ENCODE data around the gene ADGRF4.
A peak's percentile ranks its signal among the peaks of the same experiment; 100 is the strongest.

ADGRF4 gene, protein sequence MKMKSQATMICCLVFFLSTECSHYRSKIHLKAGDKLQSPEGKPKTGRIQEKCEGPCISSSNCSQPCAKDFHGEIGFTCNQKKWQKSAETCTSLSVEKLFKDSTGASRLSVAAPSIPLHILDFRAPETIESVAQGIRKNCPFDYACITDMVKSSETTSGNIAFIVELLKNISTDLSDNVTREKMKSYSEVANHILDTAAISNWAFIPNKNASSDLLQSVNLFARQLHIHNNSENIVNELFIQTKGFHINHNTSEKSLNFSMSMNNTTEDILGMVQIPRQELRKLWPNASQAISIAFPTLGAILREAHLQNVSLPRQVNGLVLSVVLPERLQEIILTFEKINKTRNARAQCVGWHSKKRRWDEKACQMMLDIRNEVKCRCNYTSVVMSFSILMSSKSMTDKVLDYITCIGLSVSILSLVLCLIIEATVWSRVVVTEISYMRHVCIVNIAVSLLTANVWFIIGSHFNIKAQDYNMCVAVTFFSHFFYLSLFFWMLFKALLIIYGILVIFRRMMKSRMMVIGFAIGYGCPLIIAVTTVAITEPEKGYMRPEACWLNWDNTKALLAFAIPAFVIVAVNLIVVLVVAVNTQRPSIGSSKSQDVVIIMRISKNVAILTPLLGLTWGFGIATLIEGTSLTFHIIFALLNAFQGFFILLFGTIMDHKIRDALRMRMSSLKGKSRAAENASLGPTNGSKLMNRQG

DNA sequence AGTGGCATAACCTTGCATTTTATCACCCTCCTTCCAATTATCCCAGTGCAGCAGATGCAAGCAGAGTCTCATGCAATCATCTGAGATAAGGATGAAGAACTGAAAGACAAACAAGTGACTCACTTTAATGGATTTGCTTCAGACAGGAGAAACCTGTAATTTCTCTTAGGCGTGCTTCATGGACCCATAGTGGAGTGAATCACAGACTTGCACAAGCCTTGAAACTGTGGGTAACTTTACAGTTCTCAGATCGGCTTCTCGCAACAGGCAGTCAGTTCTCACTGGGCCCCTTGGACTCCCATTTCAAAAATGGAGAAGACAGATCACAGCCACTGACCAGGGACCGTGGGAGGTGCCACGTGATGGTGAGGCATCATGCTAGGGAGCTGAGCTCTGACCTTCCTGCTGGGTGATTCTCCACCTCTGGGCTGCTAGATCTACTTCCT is at the start of gene ADGRF4:
TSS of gene ADGRF4 (plus strand) at position 239 of the 446 bp plus-strand sequence. CDS start 8,666 bp downstream, outside the sequence.
- H3K27ac ChIP-seq: peak within 1 kb of the TSS; percentile 99
- peak; percentile 99 for DNase-seq (ENCODE audit: low read depth, low spot score)

DNA sequence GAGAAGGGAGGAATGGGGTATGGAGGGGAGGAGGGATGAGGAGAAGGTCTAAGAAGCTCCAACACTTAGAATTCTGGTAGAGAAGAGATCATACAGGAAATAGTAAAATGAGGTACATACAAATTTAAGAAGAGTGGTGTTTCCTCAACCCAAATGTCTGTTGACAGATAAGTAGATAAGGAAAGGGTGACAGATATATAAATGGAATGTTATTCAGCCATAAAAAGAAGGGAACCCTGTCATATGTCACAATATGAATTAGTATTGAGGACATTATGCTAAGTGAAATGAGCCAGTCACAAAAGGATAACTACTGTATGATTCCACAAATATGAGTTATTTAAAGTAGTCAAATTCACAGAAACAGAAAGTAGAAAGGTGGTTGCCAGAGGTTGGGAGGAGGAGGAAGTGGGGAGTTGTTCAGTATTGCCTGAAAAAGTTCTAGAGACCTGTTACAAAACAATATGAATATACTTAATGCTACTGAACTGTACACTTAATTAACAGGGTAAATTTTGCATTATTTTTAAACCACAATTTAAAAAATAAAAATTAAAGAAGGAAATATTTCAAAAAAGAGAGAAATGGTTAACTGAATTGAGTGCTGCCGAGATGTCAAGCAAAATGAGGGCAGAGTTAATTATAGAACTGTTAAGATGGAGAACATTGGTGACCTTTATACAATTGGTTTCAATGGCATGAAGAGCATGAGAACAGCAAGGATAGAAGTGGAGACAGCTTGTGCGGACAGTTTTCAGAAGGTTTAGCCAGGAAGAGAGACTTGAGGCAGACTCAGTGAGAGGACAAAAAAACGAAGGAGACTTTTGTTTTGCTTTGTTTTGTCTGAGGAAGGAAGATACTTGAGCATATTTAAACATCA is 47.6 kb upstream of the ADGRF4 start:
- DNase-seq (ENCODE audit: low read depth, low spot score): no peak
- H3K27ac ChIP-seq: peak overlapping the region; percentile 82

DNA sequence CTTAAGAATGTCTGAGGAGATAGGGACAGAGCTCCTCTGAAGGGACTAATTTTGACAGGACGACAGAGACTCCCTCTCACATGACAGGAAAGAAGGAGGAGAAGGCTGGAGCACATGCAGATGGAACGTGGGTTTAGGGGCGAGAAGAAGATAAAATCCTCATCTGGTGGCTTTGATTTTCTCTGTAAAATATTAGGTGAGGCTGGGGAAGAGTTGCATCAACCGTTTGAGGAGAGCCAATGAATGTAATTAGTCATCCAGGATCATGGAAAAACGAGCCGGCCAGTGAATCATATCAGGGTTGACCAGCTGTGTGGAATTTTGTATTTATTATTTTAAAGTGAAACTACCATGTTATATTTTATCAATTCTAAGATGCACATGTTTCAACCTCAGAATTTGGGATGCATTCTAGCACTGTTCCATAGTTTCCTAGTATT is 46.9 kb upstream of the ADGRF4 start:
- H3K27ac ChIP-seq: peak overlapping the region; percentile 82
- no peak for DNase-seq (ENCODE audit: low read depth, low spot score)

DNA sequence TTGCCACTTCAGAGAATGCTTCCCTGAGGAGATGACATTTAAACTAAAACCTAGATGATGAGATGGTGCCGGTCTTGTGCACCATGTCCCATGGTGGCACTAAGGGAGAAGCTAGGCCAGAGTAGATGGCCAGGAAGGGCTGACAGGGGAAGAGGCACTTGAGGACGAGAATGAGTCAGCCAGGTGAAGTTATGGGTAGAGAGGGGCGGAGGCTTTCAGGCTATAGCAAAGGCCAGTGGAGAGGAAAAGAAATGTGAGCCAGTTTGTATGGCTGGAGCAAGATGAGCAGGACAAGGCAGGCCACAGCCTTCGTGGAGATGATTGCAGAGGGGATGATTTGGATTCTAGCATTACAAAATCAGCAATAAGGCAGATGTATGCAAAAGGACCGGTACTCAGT is 44.7 kb upstream of the ADGRF4 start:
- peak overlapping the region; percentile 60 for H3K27ac ChIP-seq
- DNase-seq (ENCODE audit: low read depth, low spot score): no peak

DNA sequence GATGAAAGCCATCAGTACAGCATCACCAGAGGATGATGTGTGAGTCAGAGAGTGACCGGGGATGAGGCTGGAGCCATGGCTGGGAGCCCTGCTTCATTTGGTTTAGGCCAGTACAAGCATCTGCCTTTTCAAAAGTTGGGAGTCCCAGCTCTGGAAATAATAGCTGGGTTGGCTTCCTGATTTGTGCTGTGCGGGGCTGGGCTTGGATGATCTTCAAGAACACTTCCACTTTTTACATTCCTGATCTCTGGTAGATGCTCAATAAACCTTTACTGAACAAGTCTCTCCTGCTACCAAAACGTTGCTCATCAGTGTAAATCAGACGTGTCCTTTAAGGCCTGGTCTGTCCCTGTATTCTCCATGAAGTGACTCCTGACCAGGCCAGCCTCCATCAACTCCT is 44.1 kb upstream of the ADGRF4 start:
- DNase-seq (ENCODE audit: low read depth, low spot score): no peak
- peak overlapping the region; percentile 60 for H3K27ac ChIP-seq

DNA sequence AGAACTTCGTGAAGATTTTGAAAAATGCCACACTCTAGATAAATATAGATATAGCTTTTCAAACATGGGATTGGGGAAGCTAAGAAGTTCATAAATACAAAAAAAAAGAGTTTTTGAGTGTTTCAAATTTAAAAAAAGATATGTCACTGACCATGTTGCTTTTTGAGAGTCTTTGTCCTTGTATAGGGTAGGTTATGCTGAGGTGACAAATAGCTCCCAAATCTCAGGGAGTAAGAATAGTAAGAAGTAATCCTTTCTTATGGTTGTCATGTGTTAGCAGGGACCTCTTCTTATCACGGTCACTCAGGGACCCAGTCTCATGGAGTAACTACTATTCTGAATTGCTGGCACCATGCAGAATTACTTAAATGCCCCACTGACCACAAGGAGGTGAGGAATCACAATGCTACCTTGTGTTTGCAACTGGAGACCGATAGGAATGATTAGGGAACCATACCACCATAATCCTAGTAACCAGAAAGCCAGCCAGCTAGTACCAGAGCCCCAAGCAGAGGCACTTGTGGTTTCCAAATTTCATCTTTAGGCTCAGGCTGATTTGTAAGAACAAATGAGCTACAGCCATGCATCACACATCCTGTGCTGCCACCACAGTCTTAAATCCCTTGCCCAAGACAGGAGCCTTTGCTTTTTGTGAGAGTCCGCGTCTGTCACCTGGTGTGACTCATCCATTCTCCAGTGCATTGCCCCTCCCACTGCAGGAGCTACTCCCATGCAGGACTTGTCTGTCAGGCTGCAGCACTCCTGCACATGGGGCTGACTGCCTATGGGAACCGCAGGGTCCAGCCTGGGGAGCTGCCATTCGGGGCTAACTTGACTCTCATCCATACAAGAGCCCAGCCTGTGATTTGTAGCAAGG is 42.4 kb upstream of the ADGRF4 start:
- peak overlapping the region; percentile 30 for H3K27ac ChIP-seq
- peak; percentile 83 for DNase-seq (ENCODE audit: low read depth, low spot score)

DNA sequence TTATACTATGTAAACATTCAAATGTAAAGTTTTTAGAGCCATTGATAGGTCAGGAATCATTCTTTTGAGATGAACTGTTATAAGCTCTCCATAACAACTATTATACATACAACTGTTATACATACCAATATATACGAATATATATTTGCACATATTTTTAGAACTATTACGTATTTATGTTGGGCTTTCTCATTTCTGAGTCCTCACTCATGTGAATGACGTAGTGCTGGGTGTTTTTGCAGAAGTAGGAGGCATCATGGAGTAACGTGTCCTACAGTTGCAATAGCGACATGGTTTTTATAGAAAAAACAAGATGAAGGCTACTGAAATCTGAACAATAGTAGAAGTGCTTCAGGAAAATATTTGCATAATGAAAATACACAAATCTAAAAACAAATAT is 36.4 kb upstream of the ADGRF4 start:
- H3K27ac ChIP-seq: no peak overlapping the region
- no peak for DNase-seq (ENCODE audit: low read depth, low spot score)

DNA sequence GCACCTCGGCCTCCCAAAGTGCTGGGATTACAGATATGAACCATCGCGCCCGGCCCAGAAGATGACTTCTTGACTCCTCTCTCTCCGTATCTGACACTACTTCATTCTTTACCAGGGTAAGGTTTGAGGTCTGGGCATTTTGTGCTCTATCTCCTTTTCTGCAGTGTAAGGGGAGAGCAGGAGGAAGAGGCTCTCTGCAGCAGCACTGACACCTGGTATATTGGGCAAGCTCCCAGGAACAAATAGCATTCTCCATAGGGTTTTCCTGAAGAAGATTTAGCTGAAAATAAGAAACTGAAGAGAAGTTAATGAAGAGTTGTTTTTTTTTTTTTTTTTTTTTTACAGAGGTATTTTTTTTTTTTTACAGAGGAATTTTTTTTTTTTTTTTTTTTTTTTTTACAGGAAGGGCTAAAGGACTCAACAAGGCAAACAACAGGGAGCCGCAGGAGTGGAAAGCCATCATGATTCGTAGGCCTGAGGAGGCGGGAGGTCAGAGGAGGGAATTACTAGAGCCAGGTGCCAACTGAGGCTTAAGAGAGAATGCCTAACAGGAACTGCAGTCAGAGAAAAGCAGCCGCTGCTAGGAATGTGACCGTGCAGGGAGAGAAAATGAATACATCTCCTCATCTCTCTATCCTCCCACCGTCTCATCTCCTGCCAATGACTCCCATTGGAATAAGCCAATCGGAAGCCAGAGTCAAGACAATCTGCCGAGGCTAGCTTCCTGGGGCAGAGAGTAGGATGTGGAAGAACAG is 34.7 kb upstream of the ADGRF4 start:
- DNase-seq (ENCODE audit: low read depth, low spot score): no peak
- H3K27ac ChIP-seq: peak overlapping the region; percentile 58

DNA sequence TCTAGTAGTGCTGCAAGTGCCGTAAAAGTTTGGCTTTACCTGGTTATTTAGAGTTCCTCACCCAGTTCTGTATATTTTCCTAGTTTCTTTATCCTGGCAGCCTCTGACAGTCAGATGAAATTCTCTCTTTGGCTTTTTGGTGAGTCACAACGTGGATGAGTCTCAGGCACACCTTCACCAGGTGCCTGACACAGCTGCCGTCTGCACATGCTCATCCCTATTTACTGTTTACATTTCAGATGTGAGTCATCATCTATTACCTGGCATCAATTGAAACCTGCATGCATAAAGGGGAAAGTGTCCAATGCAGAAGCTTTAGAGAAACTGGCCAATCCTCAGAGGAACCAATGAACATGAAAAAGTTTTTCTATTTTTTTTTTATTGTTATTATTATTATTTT is 33.3 kb upstream of the ADGRF4 start:
- peak; percentile 96 for DNase-seq (ENCODE audit: low read depth, low spot score)
- peak overlapping the region; percentile 58 for H3K27ac ChIP-seq

DNA sequence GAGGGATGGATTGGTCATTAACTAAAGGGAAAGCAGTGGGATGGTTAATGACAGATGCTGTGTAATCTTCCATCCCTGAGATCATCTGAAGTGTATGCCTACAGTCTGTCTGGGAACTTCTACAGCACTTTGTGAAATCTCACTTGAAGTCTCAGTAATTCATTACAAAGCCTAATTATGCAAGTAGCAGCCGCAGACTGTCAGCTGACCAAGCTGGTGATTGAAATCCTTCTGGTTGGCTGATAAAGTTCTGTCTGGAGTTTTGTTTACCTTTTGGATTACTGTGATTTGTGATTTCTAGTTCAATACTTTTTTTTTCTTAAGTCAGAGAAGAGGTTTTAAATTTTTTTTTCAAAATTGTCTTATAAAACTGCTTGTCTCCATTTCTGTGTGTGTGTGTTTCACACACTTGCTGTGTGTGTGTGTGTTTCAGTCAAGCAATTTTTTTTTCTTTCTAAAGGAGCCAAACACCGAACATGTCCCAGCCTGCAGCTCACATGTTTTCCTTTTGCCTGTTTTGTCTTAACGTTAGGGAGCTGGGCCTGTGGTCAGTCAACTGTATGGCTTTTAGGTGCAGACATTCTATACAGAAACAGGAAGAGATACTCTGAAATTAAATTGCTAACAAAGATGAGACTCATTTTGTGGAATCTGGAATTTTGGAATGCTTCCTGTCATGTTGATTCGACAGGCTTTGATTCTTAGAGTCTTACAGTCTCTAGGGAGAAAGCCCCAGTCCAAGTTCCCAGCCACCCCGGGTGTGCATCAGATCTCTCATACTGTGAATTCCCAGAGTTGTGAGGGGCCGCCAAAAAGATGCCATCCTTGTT is 28.5 kb upstream of the ADGRF4 start:
- peak overlapping the region; percentile 86 for H3K27ac ChIP-seq
- peak; percentile 89 for DNase-seq (ENCODE audit: low read depth, low spot score)

DNA sequence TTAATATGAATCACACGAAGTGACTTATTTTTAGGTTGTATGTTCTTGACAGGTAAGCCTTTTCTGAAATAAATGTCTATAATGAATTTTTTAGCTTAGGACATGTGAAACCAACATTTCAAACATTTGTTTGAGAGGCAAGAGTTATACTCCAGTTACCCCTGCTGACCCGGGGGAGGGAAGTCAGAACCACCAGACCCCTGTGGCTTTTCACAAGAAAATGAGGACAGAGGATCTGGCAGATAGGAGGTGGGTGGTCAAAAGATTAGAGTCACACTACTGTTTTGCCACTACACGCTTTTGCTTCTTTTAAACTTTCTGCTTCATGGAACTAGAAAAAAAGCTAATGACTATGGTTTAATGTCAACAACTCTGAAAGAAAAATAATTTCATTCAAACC is 27.5 kb upstream of the ADGRF4 start:
- DNase-seq (ENCODE audit: low read depth, low spot score): no peak
- peak overlapping the region; percentile 86 for H3K27ac ChIP-seq

DNA sequence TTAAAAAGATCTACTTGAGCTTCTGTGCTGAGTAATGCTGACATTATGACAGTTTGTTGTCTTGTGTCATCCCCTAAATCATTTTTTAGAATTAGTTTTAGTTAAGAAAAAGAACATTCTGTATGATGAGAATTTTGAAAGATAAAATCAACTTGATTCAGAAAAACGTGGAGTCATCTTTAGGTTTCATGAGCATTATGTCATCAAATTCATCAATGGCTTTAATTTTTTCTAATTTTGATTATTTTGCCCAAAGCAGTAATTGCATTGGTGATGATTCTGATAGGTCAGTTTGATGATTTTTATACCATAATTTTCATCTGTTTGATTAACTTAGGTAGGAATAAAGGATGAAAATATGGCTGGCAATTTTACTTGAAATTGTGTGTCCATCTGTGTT is 26.6 kb upstream of the ADGRF4 start:
- DNase-seq (ENCODE audit: low read depth, low spot score): no peak

DNA sequence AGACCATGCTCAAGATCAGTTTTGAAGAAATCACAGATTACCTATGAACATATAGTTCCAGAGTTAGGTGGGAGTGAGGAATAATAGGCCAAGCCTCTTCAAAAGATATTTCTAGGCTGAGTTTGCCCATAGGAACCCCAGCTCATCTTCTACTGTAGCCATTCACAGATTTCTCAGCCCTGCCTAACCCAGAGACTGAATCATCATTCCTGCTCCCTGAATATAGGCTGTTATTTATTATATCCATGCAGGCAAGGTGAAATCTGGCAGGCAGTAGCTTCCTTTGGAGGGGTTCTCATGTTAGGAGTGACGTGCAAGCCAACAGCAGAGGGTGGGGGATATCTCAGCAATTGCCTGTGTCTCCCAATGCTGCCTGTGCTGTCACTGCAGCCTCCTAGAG is 25.6 kb upstream of the ADGRF4 start:
- DNase-seq (ENCODE audit: low read depth, low spot score): no peak
- no peak overlapping the region for H3K27ac ChIP-seq

More for the DNA sequence above, 26.6 kb upstream of the ADGRF4 start:
- no peak overlapping the region for H3K27ac ChIP-seq

DNA sequence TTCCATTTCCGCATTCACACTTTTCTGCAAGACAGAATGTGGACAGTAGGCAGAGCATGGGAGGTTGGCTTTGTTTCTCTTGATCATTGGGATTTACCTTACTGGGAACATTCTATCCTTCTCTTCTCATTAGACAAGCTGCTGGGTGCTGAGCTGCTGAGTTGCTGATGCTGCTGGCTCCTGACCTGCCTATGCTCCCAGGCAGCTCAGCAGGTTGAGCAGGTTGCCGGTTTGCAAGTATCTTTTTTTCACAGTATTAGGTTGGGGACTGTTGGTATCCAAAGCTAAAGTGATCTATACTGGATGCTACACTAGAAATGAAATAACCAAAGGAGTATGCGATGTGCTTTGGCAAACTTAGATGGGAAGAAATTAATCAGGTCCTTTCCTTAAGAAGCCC is 23.7 kb upstream of the ADGRF4 start:
- H3K27ac ChIP-seq: no peak overlapping the region
- no peak for DNase-seq (ENCODE audit: low read depth, low spot score)

DNA sequence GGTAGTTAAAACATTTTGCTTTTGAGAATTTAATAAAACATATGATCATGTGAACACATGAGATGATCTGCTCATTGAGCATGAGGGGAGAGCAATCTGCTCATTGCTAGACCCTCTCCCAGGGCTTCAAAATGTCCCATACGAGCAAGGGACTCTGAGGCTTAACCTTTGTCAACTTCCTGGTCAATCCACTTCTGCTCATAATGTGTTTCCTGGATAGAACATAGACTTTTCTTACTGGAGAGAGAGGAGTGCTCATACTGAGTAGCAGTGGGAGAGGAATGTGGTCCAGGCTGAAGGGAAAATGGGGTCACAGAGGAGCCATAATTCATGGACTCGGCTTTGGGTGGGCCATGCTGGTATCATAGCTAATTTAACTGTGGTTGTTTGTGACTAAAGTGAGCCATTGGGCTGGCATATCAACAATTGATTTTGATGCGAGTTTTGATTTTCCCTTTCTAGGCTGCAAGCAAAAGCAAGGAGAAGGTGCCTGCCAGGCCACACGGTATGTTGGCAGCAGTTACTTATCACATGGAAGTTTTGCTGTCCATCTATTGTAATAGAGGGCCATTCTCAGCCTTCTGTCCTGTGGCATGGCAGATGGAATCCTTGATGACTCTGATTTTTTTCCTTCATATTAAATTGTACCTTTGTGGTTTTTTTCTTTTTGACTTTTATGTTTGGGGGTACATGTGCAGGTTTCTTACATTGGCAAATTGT is 20.8 kb upstream of the ADGRF4 start:
- H3K27ac ChIP-seq: no peak overlapping the region
- no peak for DNase-seq (ENCODE audit: low read depth, low spot score)

DNA sequence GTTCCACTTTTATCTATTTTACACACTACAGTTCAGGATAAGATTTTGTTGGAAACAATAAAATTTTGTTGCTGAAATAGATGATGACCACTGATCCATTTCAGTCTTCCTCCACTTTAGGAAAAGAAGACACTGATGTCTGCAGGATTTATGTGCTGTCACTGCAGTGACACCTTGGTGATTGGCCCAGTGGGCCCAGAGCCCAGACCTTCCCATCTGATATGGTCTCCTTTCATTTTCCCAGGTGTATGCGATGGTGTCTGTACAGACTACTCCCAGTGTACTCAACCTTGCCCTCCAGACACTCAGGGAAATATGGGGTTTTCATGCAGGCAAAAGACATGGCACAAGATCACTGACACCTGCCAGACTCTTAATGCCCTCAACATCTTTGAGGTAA is 19.6 kb upstream of the ADGRF4 start:
- no peak overlapping the region for H3K27ac ChIP-seq

DNA sequence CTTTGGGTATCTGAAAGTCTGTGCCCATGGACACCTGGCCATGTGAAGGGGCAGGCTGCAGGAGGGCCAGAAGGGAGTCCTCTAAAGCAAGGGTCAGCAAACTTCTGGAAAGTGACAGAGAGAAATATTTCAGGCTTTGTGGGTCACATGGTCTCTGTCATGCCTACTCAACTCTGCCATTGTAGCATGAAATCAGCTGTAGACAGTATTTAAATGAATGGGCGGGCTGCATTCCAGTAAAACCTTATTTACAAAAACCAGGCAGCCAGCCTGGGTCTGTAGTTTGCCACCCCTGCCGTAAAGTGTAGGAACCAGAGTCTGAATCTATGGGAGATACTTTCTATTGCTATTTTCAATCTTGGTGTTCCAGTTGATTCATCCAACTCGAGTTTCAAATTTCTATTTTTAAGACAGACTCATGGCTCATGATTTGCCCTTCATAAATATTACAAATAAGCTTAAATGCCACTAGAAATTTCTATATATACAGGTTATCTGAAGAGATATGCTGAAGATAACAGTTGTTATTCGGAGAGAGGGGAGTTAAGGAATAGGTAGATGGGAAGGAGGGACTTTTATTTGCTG is 19.0 kb upstream of the ADGRF4 start:
- no peak overlapping the region for H3K27ac ChIP-seq
- no peak for DNase-seq (ENCODE audit: low read depth, low spot score)

More for the DNA sequence above, 19.6 kb upstream of the ADGRF4 start:
- DNase-seq (ENCODE audit: low read depth, low spot score): no peak

All from epithelial cell of prostate (primary cell).